ENCODE results near the gene FRMD4A.

FRMD4A gene

GRCh38 chr10:13621931-13622330, 708.8 kb downstream of the FRMD4A start:
- no peak overlapping the region for H2BK120ac ChIP-seq (ENCODE audit: low read depth, low read length)
- H3K9ac ChIP-seq (ENCODE audit: low read depth, low read length, poor library complexity), result no peak overlapping the region
- no peak overlapping the region for H2AK5ac ChIP-seq (ENCODE audit: low read depth, low read length)
- no peak overlapping the region for H2BK12ac ChIP-seq (ENCODE audit: low read length)
- H3K27me3 ChIP-seq (ENCODE audit: control insufficient read depth in 3 of 3, insufficient read depth in 3 of 3, low read depth in 1 of 3, low read length in 3 of 3), result no peaks in the 10 kb centered on the region
- no peak overlapping the region for H3K14ac ChIP-seq (ENCODE audit: low read length)
- no peak overlapping the region for H3K18ac ChIP-seq (ENCODE audit: low read length)
- H3K36me3 ChIP-seq (replicated peaks in 1 of 2; ENCODE audit: control insufficient read depth in 2 of 2, insufficient read depth in 2 of 2, low read length in 2 of 2), result peaks cover 2 to 30% of the 10 kb centered on the region in 2 donors
- H3K27ac ChIP-seq (replicated peaks; ENCODE audit: low read length), result no peak overlapping the region
- H3K23ac ChIP-seq (ENCODE audit: low read depth, low read length, poor library complexity), result no peak overlapping the region
- H3K4me1 ChIP-seq (ENCODE audit: control insufficient read depth in 2 of 2, insufficient read depth in 1 of 2, low read depth in 1 of 2, low read length in 2 of 2), result no peaks in the 10 kb centered on the region
- no peak for DNase-seq (ENCODE audit: low spot score)
- H4K8ac ChIP-seq (ENCODE audit: low read depth, low read length), result no peak overlapping the region
- H3K4ac ChIP-seq (ENCODE audit: low read length), result no peak overlapping the region
- no peaks in the 10 kb centered on the region for H3K9me3 ChIP-seq (replicated peaks in 1 of 2; ENCODE audit: control insufficient read depth in 2 of 2, insufficient read depth in 1 of 2, low read depth in 1 of 2, low read length in 2 of 2)
- no peak overlapping the region for H4K91ac ChIP-seq (ENCODE audit: low read depth, low read length, poor library complexity)
- H3K4me3 ChIP-seq (ENCODE audit: low read length in 2 of 2), result no peak overlapping the region
- H2BK15ac ChIP-seq (ENCODE audit: low read length), result no peak overlapping the region
- no peak overlapping the region for H2AFZ ChIP-seq (ENCODE audit: low read length)
- no peak overlapping the region for H2BK5ac ChIP-seq (ENCODE audit: low read length)
- no peaks in the 10 kb centered on the region for H3K79me1 ChIP-seq (ENCODE audit: low read depth, low read length)
- no peak overlapping the region for H3K4me2 ChIP-seq (ENCODE audit: insufficient read depth, low read length, poor library complexity, severe bottlenecking)
- no CpG with 5 or more reads among the region's 2 CpGs for WGBS, 2 donors (ENCODE audit: extremely low coverage in 2 of 2, insufficient read length in 2 of 2, insufficient replicate concordance in 1 of 2)

GRCh38 chr10:13617116-13617515, 713.6 kb downstream of the FRMD4A start:
- Histone ChIP-seq H2BK15ac (ENCODE audit: low read length) (no peak overlapping the region), H2AFZ (ENCODE audit: low read length) (no peak overlapping the region), H3K4me2 (ENCODE audit: insufficient read depth, low read length, poor library complexity, severe bottlenecking) (no peak overlapping the region), H3K27ac (replicated peaks; ENCODE audit: low read length) (no peak overlapping the region), H2BK120ac (ENCODE audit: low read depth, low read length) (no peak overlapping the region), H2BK5ac (ENCODE audit: low read length) (no peak overlapping the region), H3K36me3 (replicated peaks in 1 of 2; ENCODE audit: control insufficient read depth in 2 of 2, insufficient read depth in 2 of 2, low read length in 2 of 2) (peaks cover 2 to 44% of the 10 kb centered on the region in 2 donors), H3K4ac (ENCODE audit: low read length) (no peak overlapping the region), H3K27me3 (ENCODE audit: control insufficient read depth in 3 of 3, insufficient read depth in 3 of 3, low read depth in 1 of 3, low read length in 3 of 3) (no peaks in the 10 kb centered on the region), H3K23ac (ENCODE audit: low read depth, low read length, poor library complexity) (no peak overlapping the region), H3K9ac (ENCODE audit: low read depth, low read length, poor library complexity) (no peak overlapping the region), H4K8ac (ENCODE audit: low read depth, low read length) (no peak overlapping the region), H3K4me3 (ENCODE audit: low read length in 2 of 2) (no peak overlapping the region), H2AK5ac (ENCODE audit: low read depth, low read length) (no peak overlapping the region), H3K4me1 (ENCODE audit: control insufficient read depth in 2 of 2, insufficient read depth in 1 of 2, low read depth in 1 of 2, low read length in 2 of 2) (peaks cover 10 to 16% of the 10 kb centered on the region in 2 donors), H3K14ac (ENCODE audit: low read length) (no peak overlapping the region), H4K91ac (ENCODE audit: low read depth, low read length, poor library complexity) (no peak overlapping the region), H3K18ac (ENCODE audit: low read length) (no peak overlapping the region), H3K9me3 (replicated peaks in 1 of 2; ENCODE audit: control insufficient read depth in 2 of 2, insufficient read depth in 1 of 2, low read depth in 1 of 2, low read length in 2 of 2) (no peaks in the 10 kb centered on the region), H2BK12ac (ENCODE audit: low read length) (no peak overlapping the region), H3K79me1 (ENCODE audit: low read depth, low read length) (no peaks in the 10 kb centered on the region)
- no CpG with 5 or more reads among the region's 4 CpGs for WGBS, 2 donors (ENCODE audit: extremely low coverage in 2 of 2, insufficient read length in 2 of 2, insufficient replicate concordance in 1 of 2)
- DNase-seq (ENCODE audit: low spot score), result no peak

GRCh38 chr10:13615650-13616300, 714.9 kb downstream of the FRMD4A start:
- H3K79me1 ChIP-seq (ENCODE audit: low read depth, low read length), result no peaks in the 10 kb centered on the region
- H2BK12ac ChIP-seq (ENCODE audit: low read length), result no peak overlapping the region
- peaks cover 2 to 51% of the 10 kb centered on the region in 2 donors for H3K36me3 ChIP-seq (replicated peaks in 1 of 2; ENCODE audit: control insufficient read depth in 2 of 2, insufficient read depth in 2 of 2, low read length in 2 of 2)
- no peak overlapping the region for H3K4me3 ChIP-seq (ENCODE audit: low read length in 2 of 2)
- no peak overlapping the region for H2BK5ac ChIP-seq (ENCODE audit: low read length)
- no peak overlapping the region for H3K4ac ChIP-seq (ENCODE audit: low read length)
- no peak overlapping the region for H3K23ac ChIP-seq (ENCODE audit: low read depth, low read length, poor library complexity)
- no peak overlapping the region for H4K91ac ChIP-seq (ENCODE audit: low read depth, low read length, poor library complexity)
- WGBS, 2 donors (ENCODE audit: extremely low coverage in 2 of 2, insufficient read length in 2 of 2, insufficient replicate concordance in 1 of 2), result no CpG with 5 or more reads among the region's 7 CpGs
- H2BK15ac ChIP-seq (ENCODE audit: low read length), result no peak overlapping the region
- no peak for DNase-seq (ENCODE audit: low spot score)
- no peak overlapping the region for H2BK120ac ChIP-seq (ENCODE audit: low read depth, low read length)
- H2AFZ ChIP-seq (ENCODE audit: low read length), result no peak overlapping the region
- no peaks in the 10 kb centered on the region for H3K9me3 ChIP-seq (replicated peaks in 1 of 2; ENCODE audit: control insufficient read depth in 2 of 2, insufficient read depth in 1 of 2, low read depth in 1 of 2, low read length in 2 of 2)
- no peak overlapping the region for H3K14ac ChIP-seq (ENCODE audit: low read length)
- no peak overlapping the region for H3K9ac ChIP-seq (ENCODE audit: low read depth, low read length, poor library complexity)
- H3K27me3 ChIP-seq (ENCODE audit: control insufficient read depth in 3 of 3, insufficient read depth in 3 of 3, low read depth in 1 of 3, low read length in 3 of 3), result no peaks in the 10 kb centered on the region
- H3K18ac ChIP-seq (ENCODE audit: low read length), result no peak overlapping the region
- H2AK5ac ChIP-seq (ENCODE audit: low read depth, low read length), result no peak overlapping the region
- H4K8ac ChIP-seq (ENCODE audit: low read depth, low read length), result no peak overlapping the region
- no peak overlapping the region for H3K27ac ChIP-seq (replicated peaks; ENCODE audit: low read length)
- H3K4me2 ChIP-seq (ENCODE audit: insufficient read depth, low read length, poor library complexity, severe bottlenecking), result no peak overlapping the region
- H3K4me1 ChIP-seq (ENCODE audit: control insufficient read depth in 2 of 2, insufficient read depth in 1 of 2, low read depth in 1 of 2, low read length in 2 of 2), result peaks cover 10 to 16% of the 10 kb centered on the region in 2 donors

- Histone ChIP-seq H3K9me3 (replicated peaks in 1 of 2; ENCODE audit: control insufficient read depth in 2 of 2, insufficient read depth in 1 of 2, low read depth in 1 of 2, low read length in 2 of 2) (no peaks in the 10 kb centered on the region), H3K9ac (ENCODE audit: low read depth, low read length, poor library complexity) (no peak overlapping the region), H4K8ac (ENCODE audit: low read depth, low read length) (no peak overlapping the region), H2AK5ac (ENCODE audit: low read depth, low read length) (no peak overlapping the region), H2BK12ac (ENCODE audit: low read length) (no peak overlapping the region), H2AFZ (ENCODE audit: low read length) (no peak overlapping the region), H3K4me1 (ENCODE audit: control insufficient read depth in 2 of 2, insufficient read depth in 1 of 2, low read depth in 1 of 2, low read length in 2 of 2) (peaks cover 10 to 16% of the 10 kb centered on the region in 2 donors), H4K91ac (ENCODE audit: low read depth, low read length, poor library complexity) (no peak overlapping the region), H2BK15ac (ENCODE audit: low read length) (no peak overlapping the region), H3K4me3 (ENCODE audit: low read length in 2 of 2) (no peak overlapping the region), H3K27me3 (ENCODE audit: control insufficient read depth in 3 of 3, insufficient read depth in 3 of 3, low read depth in 1 of 3, low read length in 3 of 3) (no peaks in the 10 kb centered on the region), H3K18ac (ENCODE audit: low read length) (no peak overlapping the region), H3K14ac (ENCODE audit: low read length) (no peak overlapping the region), H3K27ac (replicated peaks; ENCODE audit: low read length) (peak overlapping the region; percentile 21), H2BK120ac (ENCODE audit: low read depth, low read length) (no peak overlapping the region), H3K36me3 (replicated peaks in 1 of 2; ENCODE audit: control insufficient read depth in 2 of 2, insufficient read depth in 2 of 2, low read length in 2 of 2) (peaks cover 2 to 61% of the 10 kb centered on the region in 2 donors), H3K4me2 (ENCODE audit: insufficient read depth, low read length, poor library complexity, severe bottlenecking) (no peak overlapping the region), H3K79me1 (ENCODE audit: low read depth, low read length) (no peaks in the 10 kb centered on the region), H3K4ac (ENCODE audit: low read length) (no peak overlapping the region), H3K23ac (ENCODE audit: low read depth, low read length, poor library complexity) (no peak overlapping the region), H2BK5ac (ENCODE audit: low read length) (no peak overlapping the region)
- no peak for DNase-seq (ENCODE audit: low spot score)
- WGBS, 2 donors (ENCODE audit: extremely low coverage in 2 of 2, insufficient read length in 2 of 2, insufficient replicate concordance in 1 of 2), result no CpG with 5 or more reads among the region's 8 CpGs
Measured at GRCh38 chr10:13614530-13615332, 716.0 kb downstream of the FRMD4A start.

All from neuronal stem cell (in vitro differentiated cells).